GM18498 (cell line): Measurements from ENCODE around the gene ZCWPW2.

Experiments
- ATAC-seq: cut with Tn5 transposase; IDR thresholded peaks from one replicate; pipeline ENCODE4 v1.9.1; 2021; ENCODE audit warnings: mild to moderate bottlenecking, moderate library complexity; ENCODE audit not compliant: unreplicated experiment

ZCWPW2 gene

DNA sequence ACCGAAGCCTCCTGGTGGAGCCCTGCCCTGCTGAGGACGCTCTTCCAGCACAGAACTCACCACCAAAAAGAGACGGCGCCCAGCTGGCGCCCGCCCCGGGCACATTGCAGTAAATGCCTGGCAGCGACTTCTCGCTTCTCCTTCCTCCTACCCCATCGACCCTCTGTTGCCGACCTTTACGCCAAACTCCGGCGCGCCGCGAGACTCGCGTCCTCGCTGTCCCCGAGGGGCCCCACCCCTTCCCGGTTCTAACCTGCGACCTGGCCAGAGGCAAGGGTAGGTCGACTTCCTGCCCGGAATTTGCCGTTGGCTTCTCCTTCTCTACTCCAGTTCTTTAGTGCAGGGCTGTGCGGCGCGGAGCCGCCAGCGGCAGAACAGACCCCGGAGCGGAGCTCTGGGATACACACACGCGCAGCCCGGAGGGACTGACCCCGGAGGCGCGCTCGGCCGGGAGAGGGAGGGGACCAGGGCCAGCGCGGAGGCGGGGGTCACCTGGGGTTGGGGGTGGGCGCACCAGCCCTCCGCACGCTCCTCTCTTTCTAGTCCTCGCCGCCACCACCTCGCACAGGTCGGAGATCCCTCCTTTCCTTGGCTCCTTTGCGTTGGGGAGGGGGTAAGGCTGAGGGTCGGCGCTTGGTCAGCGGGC, 226.7 kb downstream of the ZCWPW2 start:
- ATAC-seq, result no peak
